Measurements from ENCODE around the gene MB21D2. TPM values are rescaled to one million over a fixed set of nuclear protein-coding genes. Genes with fewer than 3 reads are reported as not detected.

Gene MB21D2
- polyA plus RNA-seq, 6 donors from 2014 or later: not detected

DNA sequence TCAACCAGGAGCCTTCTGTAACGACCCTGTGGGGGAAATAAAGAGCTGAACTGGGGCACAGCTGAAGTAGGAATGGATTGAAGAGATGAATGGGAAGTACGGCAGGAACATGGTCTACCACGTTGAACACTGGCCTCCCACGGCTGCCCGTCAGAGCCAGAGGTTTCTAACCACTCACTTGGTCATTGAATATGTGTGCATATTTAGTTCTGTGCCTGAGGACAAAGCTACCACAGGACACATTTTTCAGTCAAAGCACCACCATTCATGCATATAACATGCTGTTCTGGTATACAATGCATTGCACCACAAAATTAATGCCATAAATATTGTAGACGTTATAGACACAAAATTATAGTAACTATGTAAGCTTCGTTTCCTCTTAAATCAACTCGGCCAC lies 75.5 kb downstream of the MB21D2 start:
- Mint-ChIP-seq H3K9me3 (peaks cover 0 to 4% (median 0%) of the 10 kb centered on the region in 7 donors), H3K27me3 (peaks cover 7 to 20% (median 12%) of the 10 kb centered on the region in 3 donors), H3K27ac (no peak overlapping the region), H3K36me3 (no peaks in the 10 kb centered on the region), H3K4me1 (no peaks in the 10 kb centered on the region), H3K4me3 (no peak overlapping the region)
- no peak for DNase-seq
- ATAC-seq (ENCODE audit: low read depth in 2 of 2): no peak

- DNase-seq (no peak), ATAC-seq (ENCODE audit: low read depth in 2 of 2) (no peak)
- H3K4me3 Mint-ChIP-seq: no peak overlapping the region
- peaks cover 7 to 20% (median 7%) of the 10 kb centered on the region in 3 donors for H3K27me3 Mint-ChIP-seq
- H3K36me3 Mint-ChIP-seq: no peaks in the 10 kb centered on the region
- H3K9me3 Mint-ChIP-seq: peaks cover 0 to 4% (median 0%) of the 10 kb centered on the region in 7 donors
- no peaks in the 10 kb centered on the region for H3K4me1 Mint-ChIP-seq
- no peak overlapping the region for H3K27ac Mint-ChIP-seq
Measured at GRCh38 chr3:192841428-192841827, 76.2 kb downstream of the MB21D2 start.

GRCh38 chr3:192840143-192840836 lies 77.4 kb downstream of the MB21D2 start:
- no peak overlapping the region for H3K27ac Mint-ChIP-seq
- peaks cover 2 to 20% (median 7%) of the 10 kb centered on the region in 3 donors for H3K27me3 Mint-ChIP-seq
- no peaks in the 10 kb centered on the region for H3K4me1 Mint-ChIP-seq
- H3K4me3 Mint-ChIP-seq: no peak overlapping the region
- no peak for DNase-seq
- peaks cover 0 to 4% (median 0%) of the 10 kb centered on the region in 7 donors for H3K9me3 Mint-ChIP-seq
- no peak for ATAC-seq (ENCODE audit: low read depth in 2 of 2)
- no peaks in the 10 kb centered on the region for H3K36me3 Mint-ChIP-seq

- no peaks in the 10 kb centered on the region for H3K36me3 Mint-ChIP-seq
- peak overlapping the region in 1 of 8 donors; percentile 52 for H3K4me3 Mint-ChIP-seq
- no peak overlapping the region for H3K27ac Mint-ChIP-seq
- H3K27me3 Mint-ChIP-seq: peaks cover 0 to 9% (median 4%) of the 10 kb centered on the region in 3 donors
- DNase-seq: no peak
- no peak for ATAC-seq (ENCODE audit: low read depth in 2 of 2)
- H3K4me1 Mint-ChIP-seq: no peaks in the 10 kb centered on the region
- peaks cover 0 to 3% (median 0%) of the 10 kb centered on the region in 7 donors for H3K9me3 Mint-ChIP-seq
Measured at GRCh38 chr3:192835818-192836815, 81.5 kb downstream of the MB21D2 start.

DNA sequence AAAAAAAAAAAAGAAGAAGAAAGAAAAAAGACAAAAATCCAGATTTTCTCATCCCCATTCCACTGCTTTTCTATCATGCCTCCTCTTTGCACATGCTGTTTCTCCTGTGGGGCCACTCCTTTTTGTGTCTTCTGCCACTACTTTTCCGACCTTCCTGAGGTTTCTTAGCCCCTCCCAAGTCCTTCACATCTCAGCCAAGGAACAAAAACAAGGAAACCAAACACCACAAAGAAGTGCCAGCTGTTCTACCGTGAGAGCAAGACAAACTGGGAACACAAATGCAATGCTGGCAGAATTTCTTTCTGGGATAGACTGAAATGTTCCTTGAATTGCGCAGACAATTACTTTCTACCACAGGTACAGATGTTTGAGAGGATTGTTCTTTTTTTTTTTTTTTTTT lies 83.2 kb downstream of the MB21D2 start:
- Mint-ChIP-seq H3K4me3 (no peak overlapping the region), H3K27ac (peak overlapping the region in 1 of 6 donors; percentile 54), H3K27me3 (peaks cover 0 to 9% (median 4%) of the 10 kb centered on the region in 3 donors), H3K9me3 (peaks cover 0 to 3% (median 0%) of the 10 kb centered on the region in 7 donors), H3K4me1 (no peaks in the 10 kb centered on the region), H3K36me3 (no peaks in the 10 kb centered on the region)
- no peak for ATAC-seq (ENCODE audit: low read depth in 2 of 2)
- no peak for DNase-seq

DNA sequence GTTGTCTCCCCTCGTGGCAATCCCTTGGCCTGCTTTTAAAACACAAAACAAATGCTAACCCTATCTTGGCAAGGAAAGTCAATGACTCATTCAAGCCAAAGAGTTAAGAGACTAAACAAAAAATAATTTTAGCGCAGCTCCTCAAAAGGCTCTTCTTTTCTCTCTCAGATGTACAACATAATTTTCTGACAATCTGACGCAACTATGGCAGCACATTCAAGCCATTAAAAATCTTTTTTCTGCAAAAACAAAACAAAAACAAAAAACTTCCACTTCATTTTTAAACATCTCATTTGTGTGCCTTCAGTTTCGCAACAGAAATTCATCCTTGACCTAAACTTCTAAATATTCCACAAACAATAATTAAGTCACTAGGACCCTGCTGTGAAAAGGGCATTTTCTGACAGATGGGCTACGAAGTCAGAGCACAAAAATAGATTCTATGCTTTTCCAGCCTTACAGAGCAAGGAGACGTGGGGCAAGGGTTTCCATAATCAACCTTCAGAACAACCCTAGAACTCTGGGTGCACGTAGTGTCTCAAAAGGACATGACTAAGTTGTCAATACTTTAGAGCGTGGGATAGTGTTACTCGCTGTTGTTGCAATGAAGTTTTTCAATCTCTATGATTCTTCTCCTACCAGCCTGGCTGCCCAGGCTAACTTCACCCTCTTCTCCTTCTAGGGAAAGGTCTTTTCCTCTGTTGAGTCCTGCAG lies 84.3 kb downstream of the MB21D2 start:
- H3K27me3 Mint-ChIP-seq: peaks cover 0 to 14% (median 4%) of the 10 kb centered on the region in 3 donors
- no peak for DNase-seq
- no peak overlapping the region for H3K4me3 Mint-ChIP-seq
- H3K4me1 Mint-ChIP-seq: no peaks in the 10 kb centered on the region
- no peak for ATAC-seq (ENCODE audit: low read depth in 2 of 2)
- H3K9me3 Mint-ChIP-seq: peaks cover 0 to 3% (median 0%) of the 10 kb centered on the region in 7 donors
- no peak overlapping the region for H3K27ac Mint-ChIP-seq
- H3K36me3 Mint-ChIP-seq: no peaks in the 10 kb centered on the region

- peaks cover 0 to 7% (median 0%) of the 10 kb centered on the region in 7 donors for H3K9me3 Mint-ChIP-seq
- H3K4me3 Mint-ChIP-seq: no peak overlapping the region
- H3K27ac Mint-ChIP-seq: no peak overlapping the region
- no peaks in the 10 kb centered on the region for H3K4me1 Mint-ChIP-seq
- H3K36me3 Mint-ChIP-seq: no peaks in the 10 kb centered on the region
- H3K27me3 Mint-ChIP-seq: peaks cover 0 to 14% (median 4%) of the 10 kb centered on the region in 3 donors
- no peak for DNase-seq
- no peak for ATAC-seq (ENCODE audit: low read depth in 2 of 2)
Measured at GRCh38 chr3:192831801-192832347, 85.8 kb downstream of the MB21D2 start.

GRCh38 chr3:192831111-192831644 lies 86.5 kb downstream of the MB21D2 start:
- peaks cover 0 to 14% (median 4%) of the 10 kb centered on the region in 3 donors for H3K27me3 Mint-ChIP-seq
- DNase-seq (no peak), ATAC-seq (ENCODE audit: low read depth in 2 of 2) (no peak)
- H3K4me1 Mint-ChIP-seq: no peaks in the 10 kb centered on the region
- no peak overlapping the region for H3K4me3 Mint-ChIP-seq
- no peak overlapping the region for H3K27ac Mint-ChIP-seq
- H3K36me3 Mint-ChIP-seq: no peaks in the 10 kb centered on the region
- peaks cover 0 to 7% (median 0%) of the 10 kb centered on the region in 7 donors for H3K9me3 Mint-ChIP-seq

DNA sequence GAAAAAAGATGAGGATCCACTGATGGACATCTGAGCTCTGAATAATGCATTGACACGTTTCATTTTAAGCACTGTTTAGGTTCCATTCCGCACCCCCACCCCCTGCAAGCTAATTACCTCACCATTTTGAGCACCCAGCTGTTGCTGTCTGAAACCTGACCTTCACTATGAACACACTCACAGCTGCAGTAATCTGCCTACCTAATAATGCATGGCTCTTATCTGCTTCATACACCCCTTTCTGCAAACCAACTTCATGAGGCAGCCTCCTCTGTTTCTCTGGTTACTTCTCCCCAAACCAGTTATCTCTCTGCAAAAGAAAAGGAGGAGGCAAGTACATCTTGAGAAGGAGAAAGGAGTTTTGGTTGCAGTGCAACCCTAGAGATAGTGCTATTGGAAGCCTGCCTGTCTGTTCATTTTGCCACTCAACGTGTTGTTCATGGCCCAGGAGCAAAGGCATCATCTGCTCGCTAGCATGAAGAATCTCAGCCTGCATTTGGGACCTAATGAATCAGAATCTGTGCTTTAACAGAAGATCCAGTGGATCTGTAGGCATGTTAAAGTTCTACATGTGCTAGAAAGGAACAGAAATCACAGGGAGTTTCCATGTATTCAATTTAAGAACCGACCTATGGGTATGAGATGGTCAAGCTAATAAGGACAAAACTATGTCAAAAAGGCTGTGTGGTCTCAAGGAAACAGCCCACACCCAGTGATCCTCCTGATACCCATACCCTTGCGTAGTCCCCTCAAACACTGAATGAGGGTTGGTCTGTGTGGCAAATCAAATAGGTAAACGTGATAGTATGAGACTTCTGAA lies 87.2 kb downstream of the MB21D2 start:
- peaks cover 0 to 14% (median 4%) of the 10 kb centered on the region in 3 donors for H3K27me3 Mint-ChIP-seq
- H3K4me3 Mint-ChIP-seq: no peak overlapping the region
- ATAC-seq (ENCODE audit: low read depth in 2 of 2): no peak
- H3K4me1 Mint-ChIP-seq: no peaks in the 10 kb centered on the region
- peaks cover 0 to 7% (median 0%) of the 10 kb centered on the region in 7 donors for H3K9me3 Mint-ChIP-seq
- DNase-seq: no peak
- H3K36me3 Mint-ChIP-seq: no peaks in the 10 kb centered on the region
- no peak overlapping the region for H3K27ac Mint-ChIP-seq

GRCh38 chr3:192827863-192828594 lies 89.6 kb downstream of the MB21D2 start:
- peaks cover 0 to 10% (median 0%) of the 10 kb centered on the region in 3 donors for H3K27me3 Mint-ChIP-seq

DNA sequence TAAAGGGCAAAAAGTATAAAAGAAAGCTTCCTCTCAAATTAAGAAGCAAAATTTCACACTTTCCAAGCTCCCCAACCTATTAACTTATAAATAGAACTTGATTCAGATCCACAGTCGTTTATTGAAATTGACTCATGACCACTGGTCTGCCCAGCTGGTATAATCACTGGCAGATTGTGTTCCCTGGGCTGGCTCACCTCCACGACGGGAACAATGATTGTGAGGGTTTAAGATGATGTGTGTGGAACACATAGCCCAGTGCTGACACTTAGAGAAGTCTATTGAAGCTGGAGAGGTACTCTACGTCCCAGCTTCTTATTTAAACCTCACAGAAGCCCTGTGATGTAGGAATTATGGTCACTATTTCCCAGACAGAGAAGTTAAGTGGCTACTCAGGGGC lies 90.4 kb downstream of the MB21D2 start:
- no peak for ATAC-seq (ENCODE audit: low read depth in 2 of 2)
- Mint-ChIP-seq H3K4me3 (no peak overlapping the region), H3K27ac (no peak overlapping the region), H3K36me3 (no peaks in the 10 kb centered on the region), H3K4me1 (no peaks in the 10 kb centered on the region), H3K27me3 (peaks cover 0 to 10% (median 0%) of the 10 kb centered on the region in 3 donors), H3K9me3 (peaks cover 0 to 7% (median 0%) of the 10 kb centered on the region in 7 donors)
- DNase-seq: no peak

More at GRCh38 chr3:192827863-192828594, 89.6 kb downstream of the MB21D2 start:
- ATAC-seq (ENCODE audit: low read depth in 2 of 2) (no peak), DNase-seq (no peak)
- no peaks in the 10 kb centered on the region for H3K4me1 Mint-ChIP-seq
- no peaks in the 10 kb centered on the region for H3K36me3 Mint-ChIP-seq
- no peak overlapping the region for H3K4me3 Mint-ChIP-seq
- H3K27ac Mint-ChIP-seq: no peak overlapping the region
- H3K9me3 Mint-ChIP-seq: peaks cover 0 to 7% (median 0%) of the 10 kb centered on the region in 7 donors
